ENCODE results near the gene EIPR1.

The EIPR1 gene

DNA sequence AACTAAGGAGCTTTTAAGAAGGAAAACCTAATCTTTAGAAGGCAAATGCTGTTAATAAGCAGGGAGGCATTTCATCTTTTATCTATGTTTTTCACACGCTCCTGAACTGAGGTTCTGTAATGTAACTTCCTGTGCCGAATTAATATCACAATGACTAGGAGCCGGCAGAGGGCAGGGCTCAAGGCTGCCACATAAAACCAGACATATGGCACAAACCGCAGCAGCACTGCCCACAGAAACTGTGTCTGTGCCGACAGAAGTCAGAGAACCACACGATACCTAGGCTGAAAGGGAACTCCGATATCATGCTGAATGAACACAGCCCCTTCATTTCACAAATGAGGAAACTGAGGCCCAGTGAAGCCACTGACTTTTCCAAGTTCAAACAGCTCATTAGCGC lies 112.1 kb downstream of the EIPR1 start:
- DNase-seq: no peak

DNA sequence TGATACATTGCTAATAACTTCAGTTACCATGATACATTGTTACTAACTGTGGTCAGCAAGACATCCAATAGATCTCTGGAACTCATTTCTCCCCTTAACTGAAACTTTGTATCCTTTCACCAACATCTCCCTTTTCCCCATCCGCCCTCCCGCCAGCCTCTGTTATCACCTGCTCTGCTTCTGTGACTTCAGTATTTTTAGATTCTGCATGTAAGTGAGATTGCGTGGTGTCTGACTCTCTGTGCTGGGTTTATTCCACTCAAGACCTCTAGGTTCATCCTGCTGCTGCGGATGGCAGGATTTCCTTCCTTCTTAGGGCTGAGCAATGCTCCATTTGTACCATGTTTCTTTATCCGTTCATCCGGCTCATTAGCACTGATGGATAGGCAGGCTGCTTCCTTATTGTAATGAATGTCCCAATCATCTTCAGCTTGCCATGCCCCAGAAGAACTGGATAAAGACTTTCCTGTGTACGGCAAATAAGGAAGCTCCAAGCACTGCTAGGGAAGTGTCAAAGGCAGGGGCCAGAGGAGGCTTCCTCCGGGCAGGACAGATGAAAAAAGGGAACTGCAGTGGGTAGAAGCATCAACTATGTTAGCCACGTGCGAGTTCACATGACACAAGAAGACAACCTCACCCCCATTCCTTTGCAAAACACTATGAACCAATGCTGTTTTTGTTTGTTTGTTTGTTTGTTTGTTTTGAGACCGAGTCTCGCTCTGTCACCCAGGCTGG lies 113.4 kb downstream of the EIPR1 start:
- DNase-seq: no peak

DNA sequence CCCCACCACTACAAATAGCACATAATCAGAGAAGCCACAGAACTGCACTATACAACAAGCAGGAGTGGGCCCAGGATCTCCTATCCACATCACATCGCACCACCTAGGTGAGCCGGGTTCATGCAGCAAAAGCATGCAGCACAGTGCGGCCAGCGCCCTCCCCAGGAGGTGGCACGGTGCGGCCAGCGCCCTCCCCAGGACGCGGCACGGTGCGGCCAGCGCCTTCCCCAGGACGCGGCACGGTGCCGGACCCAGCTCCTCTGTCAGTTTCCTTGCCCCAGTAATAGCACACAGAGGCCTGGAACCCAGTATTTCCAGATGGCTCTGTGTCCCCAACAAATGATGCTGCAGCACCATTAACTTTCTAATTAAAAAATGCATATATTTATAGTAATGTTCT lies 114.1 kb downstream of the EIPR1 start:
- DNase-seq: no peak

- no peak for DNase-seq
These were observed 114.9 kb downstream of the EIPR1 start for GRCh38 chr2:3262437-3263388.

DNA sequence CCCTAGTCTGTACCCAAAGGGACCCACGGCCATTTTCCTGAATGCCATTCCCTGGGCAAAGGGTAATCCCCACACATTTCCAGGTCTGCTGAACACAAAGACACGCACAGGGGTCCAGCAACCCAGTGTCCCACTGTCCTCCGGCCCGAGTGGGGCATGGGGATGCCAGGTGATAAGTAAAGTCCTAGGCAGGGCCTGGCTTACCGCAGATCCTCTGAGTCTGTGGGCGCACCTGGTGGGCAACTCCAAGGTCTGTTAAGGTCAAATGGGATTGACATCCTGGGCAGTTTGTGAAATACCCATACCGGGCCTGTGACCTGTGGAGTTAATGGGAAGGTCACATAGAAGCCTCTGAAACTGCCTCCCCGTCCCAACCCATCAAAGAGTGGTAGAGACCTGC lies 116.1 kb downstream of the EIPR1 start:
- no peak for DNase-seq

DNA sequence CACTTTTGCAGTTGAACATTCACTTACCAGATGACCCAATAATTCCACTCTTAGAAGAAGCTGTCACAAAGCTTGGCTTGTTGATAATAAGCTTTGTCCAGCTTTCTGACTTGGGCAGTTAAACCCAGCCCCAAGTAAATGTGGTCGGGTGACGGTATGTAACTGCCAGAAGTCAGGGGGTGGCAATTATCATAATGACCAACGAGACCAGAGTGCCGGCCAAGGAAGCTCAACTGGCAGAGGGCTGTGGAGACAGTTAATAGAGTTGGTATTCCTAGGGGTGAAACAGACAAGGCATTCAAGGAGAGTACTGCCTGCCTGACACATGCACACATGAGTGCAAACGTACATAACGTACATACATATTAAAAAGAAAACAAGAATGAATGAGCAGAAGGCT lies 116.7 kb downstream of the EIPR1 start:
- no peak for DNase-seq

GRCh38 chr2:3257826-3258225 lies 119.8 kb downstream of the EIPR1 start:
- no peak for DNase-seq

GRCh38 chr2:3257166-3257565 lies 120.5 kb downstream of the EIPR1 start:
- no peak for DNase-seq

DNA sequence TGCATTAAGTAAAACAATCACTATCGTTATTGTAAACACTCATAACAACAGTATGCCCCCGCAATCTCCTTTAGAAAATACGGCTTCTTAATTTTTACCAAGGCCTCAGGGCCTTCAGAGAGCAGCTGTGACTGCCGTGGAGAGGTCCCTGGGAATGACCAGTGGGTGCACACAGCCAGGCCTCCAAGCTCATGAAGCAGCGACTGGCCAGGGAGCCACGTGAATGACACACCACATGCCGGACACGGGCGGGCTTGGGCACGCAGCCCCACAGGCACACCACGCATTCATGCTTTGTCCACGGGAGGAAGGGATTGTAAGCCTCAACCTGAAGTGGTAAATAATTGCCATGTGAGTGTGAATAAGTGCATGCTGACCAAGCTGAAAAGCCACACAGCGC lies 121.0 kb downstream of the EIPR1 start:
- no peak for DNase-seq

DNA sequence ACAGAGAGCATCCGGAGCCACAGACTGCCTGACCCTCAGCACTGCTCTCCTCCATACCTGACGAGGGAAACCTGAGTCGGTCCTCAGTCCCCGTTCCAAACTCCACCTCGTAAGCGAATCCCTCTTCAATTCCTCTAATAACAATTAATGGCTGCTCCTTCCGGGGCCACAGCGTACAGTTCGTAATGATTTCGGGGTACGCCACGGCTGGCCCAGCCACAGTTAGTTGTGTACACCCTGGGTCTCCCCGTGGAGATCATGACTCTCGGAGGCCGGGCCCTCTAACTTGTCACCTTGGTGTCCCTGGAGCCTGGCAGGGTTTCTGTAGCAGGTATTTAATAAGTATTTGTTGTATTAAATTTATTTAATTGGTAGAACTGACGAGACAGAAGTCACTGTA lies 121.5 kb downstream of the EIPR1 start:
- DNase-seq: no peak

DNA sequence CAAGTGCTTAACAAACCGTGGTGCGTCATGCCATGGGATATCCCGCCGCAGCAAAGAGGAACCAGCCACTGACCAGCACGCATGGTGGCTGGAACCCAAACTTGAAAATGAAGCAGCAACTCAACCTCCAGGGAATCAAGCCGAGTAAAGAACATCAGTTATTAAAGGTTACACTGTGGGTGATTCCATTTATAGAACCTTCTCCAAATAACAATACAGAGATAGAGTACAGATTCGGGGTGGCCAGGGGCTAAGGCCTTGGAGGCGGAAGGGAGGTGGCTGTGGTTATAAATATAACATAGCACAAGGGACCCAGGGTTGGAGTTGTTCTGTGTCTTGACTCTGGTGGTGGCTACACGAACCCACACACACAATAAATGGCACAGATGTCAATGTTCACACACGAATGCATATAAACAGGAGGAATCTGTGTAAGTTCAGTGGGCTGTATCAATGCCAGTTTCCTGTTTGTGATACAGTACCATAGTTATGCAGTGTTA lies 123.1 kb downstream of the EIPR1 start:
- DNase-seq: no peak

DNA sequence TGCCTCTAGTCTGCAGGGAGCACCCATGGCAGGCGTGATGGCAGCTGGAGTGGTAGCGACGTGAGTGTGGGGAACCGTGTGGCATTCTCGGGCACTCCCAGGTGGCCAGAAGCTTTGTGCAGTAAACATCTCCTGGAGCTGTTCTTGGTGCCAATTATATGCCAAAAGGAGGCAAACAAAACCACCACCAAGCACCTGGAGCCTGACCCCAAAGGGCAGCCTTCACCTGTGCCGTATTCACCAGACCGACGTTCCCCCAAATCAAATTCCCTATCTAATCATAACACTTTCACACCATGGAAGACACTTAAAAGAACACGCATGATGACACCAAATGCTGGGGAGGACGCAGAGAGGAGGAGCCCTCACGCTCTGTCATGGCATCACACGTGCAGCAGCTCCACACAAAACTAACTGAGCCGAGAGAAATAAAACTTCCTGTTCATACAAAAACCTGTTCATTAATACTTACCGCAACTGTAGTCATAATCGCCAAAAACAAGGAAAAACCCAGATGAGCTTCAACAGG lies 123.6 kb downstream of the EIPR1 start:
- no peak for DNase-seq

DNA sequence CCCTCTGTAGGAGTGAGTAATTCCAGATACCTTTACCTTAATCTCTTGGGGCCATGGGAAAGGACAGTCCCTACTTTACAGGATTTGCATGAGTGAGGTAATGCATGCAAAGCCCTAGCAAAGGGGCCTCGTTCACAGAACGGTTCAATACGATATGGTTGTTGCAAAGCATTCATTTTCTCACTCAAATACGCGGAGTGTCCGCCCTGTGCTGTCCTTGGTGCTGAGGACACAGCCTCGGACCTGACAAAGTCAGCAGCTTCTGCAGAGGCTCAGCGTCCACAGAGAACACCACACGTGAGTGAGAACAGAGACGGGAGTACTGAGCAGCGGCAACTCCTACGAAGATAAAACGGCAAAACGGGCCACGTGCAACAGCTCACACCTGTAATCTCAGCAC lies 125.7 kb downstream of the EIPR1 start:
- DNase-seq: no peak

DNA sequence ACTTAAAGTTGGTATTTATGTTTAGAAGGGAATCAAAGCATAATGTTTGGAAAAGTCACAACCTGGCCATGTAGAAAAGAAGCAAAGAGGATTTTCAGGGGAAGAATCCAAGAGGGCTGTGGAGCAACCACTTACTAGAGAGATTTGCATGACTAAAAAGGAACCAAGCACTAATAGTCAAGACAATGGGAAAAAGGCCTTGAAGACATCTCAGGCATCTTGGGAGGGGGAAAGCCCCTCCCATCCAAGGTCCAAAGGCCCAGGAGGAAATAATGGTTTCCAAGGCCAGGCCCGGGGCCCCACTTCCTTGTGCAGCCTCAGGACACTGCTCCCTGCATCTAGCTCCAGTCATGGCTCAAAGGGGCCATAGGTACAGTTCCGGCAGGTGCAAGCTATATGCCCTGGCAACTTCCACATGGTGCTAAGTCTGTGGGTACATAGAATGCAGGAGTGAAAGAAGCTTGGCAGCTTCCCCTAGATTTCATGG lies 128.1 kb downstream of the EIPR1 start:
- DNase-seq: no peak

- no peak for DNase-seq
These were observed 128.7 kb downstream of the EIPR1 start for GRCh38 chr2:3248754-3249475.

DNA sequence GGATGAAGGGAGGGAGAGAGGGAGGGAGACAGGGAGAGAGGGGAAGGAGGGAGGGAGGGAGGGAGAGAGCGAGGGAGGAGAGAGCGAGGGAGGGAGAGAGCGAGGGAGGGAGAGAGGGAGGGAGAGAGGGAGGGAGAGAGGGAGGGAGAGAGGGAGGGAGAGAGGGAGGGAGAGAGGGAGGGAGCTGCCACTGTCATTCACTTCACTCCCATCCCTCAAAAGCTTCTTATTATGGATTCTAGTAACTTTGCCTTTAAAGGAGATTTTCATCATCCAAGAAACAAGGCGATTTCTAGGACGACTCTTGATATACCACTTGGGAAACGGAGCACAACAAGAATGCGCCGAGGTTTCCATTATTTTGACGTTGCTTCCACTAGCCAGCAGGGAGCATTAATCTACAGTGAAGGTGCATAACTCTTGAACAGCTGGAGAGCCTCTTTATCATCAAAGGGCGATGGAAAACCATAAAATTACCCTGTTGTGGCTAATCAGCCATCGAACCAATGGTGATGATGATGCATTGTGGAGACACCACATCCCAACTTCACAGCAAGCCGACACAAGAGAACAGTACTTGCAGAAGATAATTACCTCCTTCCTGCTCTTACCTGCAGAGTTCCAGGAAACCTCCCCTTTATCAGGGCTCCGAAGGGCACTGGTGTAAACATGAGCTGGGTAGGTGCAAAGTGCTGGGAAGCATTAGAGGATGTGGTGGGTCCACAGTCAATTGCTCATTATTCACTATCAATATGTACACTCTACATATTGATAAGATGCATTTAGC lies 130.5 kb downstream of the EIPR1 start:
- DNase-seq: no peak

GRCh38 chr2:3246406-3246805 lies 131.2 kb downstream of the EIPR1 start:
- DNase-seq: no peak

DNA sequence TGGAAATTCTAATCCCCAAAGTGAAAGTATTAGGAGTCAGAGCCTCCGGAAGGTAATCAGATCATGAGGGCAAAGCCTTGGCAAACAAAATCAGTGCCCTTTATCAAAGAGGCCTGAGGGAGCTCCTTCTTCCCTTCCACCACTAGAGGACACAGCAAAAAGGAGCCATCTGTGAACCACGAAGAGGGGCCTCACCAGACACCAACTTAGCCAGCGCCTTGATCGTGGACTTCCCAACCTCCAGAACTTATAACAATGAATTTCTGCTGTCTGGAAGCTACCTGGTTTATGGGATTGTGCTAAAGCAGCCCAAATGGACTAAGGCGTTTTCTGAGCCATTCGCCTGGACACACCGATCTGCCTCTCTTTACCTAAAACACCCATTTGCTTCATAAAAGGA lies 133.1 kb downstream of the EIPR1 start:
- DNase-seq: no peak

DNA sequence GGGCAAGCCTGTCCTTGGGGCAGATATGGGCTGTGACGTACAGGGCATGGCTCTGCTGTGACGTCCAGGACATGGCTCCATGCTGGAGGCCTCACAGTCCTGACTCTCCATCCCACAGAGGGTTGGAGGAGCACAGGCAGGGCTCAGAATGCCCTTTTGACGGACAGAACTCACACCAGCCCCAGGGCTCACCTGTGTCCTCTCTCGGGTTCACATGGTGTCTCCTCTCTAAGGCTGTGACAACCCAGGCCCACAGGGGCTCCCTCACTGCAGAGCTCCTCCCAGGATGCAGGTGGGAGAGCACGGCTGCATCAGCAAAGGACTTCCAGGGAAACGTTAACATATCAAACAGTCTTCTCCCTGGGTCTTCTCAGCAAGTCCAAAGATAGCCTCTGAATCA lies 133.8 kb downstream of the EIPR1 start:
- DNase-seq: no peak

GRCh38 chr2:3242747-3243369 lies 134.8 kb downstream of the EIPR1 start:
- DNase-seq: no peak

- DNase-seq: no peak
These were observed 135.5 kb downstream of the EIPR1 start for GRCh38 chr2:3241971-3242746.
